ENCODE measurements around the gene WASF2. TPM values are rescaled to one million over a fixed set of nuclear protein-coding genes. Genes with fewer than 3 reads are reported as not detected.

Gene WASF2
- total RNA-seq, 1 experiment from 2014 or later, result 104 TPM

- ChIA-PET CTCF (interaction anchor here (1.0 to 2.6 kb wide), 4 partner anchors 28 to 124 kb away, joined by 3 to 26 read pairs (median 9); no protein-coding TSS in a partner anchor), POLR2A (interaction anchor here (1.3 kb wide), 1 partner anchor 113 kb away, joined by 3 read pairs; no protein-coding TSS in a partner anchor)
- TF ChIP-seq OVOL2 (CRISPR knock-in tag; IDR thresholded peaks at IDR 0.05; ENCODE audit: borderline replicate concordance) (no peak), SMAD4 (CRISPR knock-in tag; IDR thresholded peaks at IDR 0.05) (no peak), ZNF416 (CRISPR knock-in tag; IDR thresholded peaks at IDR 0.05) (no peak), ATF6 (CRISPR knock-in tag; IDR thresholded peaks at IDR 0.05) (no peak), USF1 (CRISPR knock-in tag; IDR thresholded peaks at IDR 0.05) (peak; percentile 93), MYBL2 (CRISPR knock-in tag; IDR thresholded peaks at IDR 0.05) (no peak), CREM (CRISPR knock-in tag; IDR thresholded peaks at IDR 0.05) (no peak), RORB (CRISPR knock-in tag; IDR thresholded peaks at IDR 0.05) (no peak), CDX4 (CRISPR knock-in tag; IDR thresholded peaks at IDR 0.05; ENCODE audit: borderline replicate concordance) (no peak), ZNF317 (CRISPR knock-in tag; IDR thresholded peaks at IDR 0.05; ENCODE audit: borderline replicate concordance, low read depth) (no peak), TEAD4 (CRISPR knock-in tag; IDR thresholded peaks at IDR 0.05) (no peak), MXD4 (CRISPR knock-in tag; IDR thresholded peaks at IDR 0.05; ENCODE audit: borderline replicate concordance) (no peak), KAT7 (CRISPR knock-in tag; IDR thresholded peaks at IDR 0.05; ENCODE audit: borderline replicate concordance) (no peak), ELF4 (CRISPR knock-in tag; IDR thresholded peaks at IDR 0.05; ENCODE audit: low read depth) (no peak), GABPB1 (CRISPR knock-in tag; IDR thresholded peaks at IDR 0.05) (no peak)
- TF ChIP-seq, protein P1, sequence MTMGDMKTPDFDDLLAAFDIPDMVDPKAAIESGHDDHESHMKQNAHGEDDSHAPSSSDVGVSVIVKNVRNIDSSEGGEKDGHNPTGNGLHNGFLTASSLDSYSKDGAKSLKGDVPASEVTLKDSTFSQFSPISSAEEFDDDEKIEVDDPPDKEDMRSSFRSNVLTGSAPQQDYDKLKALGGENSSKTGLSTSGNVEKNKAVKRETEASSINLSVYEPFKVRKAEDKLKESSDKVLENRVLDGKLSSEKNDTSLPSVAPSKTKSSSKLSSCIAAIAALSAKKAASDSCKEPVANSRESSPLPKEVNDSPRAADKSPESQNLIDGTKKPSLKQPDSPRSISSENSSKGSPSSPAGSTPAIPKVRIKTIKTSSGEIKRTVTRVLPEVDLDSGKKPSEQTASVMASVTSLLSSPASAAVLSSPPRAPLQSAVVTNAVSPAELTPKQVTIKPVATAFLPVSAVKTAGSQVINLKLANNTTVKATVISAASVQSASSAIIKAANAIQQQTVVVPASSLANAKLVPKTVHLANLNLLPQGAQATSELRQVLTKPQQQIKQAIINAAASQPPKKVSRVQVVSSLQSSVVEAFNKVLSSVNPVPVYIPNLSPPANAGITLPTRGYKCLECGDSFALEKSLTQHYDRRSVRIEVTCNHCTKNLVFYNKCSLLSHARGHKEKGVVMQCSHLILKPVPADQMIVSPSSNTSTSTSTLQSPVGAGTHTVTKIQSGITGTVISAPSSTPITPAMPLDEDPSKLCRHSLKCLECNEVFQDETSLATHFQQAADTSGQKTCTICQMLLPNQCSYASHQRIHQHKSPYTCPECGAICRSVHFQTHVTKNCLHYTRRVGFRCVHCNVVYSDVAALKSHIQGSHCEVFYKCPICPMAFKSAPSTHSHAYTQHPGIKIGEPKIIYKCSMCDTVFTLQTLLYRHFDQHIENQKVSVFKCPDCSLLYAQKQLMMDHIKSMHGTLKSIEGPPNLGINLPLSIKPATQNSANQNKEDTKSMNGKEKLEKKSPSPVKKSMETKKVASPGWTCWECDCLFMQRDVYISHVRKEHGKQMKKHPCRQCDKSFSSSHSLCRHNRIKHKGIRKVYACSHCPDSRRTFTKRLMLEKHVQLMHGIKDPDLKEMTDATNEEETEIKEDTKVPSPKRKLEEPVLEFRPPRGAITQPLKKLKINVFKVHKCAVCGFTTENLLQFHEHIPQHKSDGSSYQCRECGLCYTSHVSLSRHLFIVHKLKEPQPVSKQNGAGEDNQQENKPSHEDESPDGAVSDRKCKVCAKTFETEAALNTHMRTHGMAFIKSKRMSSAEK (CRISPR knock-in tag; IDR thresholded peaks at IDR 0.05; ENCODE audit: borderline replicate concordance), result no peak
- TF ChIP-seq, protein P2, sequence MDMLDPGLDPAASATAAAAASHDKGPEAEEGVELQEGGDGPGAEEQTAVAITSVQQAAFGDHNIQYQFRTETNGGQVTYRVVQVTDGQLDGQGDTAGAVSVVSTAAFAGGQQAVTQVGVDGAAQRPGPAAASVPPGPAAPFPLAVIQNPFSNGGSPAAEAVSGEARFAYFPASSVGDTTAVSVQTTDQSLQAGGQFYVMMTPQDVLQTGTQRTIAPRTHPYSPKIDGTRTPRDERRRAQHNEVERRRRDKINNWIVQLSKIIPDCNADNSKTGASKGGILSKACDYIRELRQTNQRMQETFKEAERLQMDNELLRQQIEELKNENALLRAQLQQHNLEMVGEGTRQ (CRISPR knock-in tag; IDR thresholded peaks at IDR 0.05), result peak; percentile 94
- TF ChIP-seq, protein P3, sequence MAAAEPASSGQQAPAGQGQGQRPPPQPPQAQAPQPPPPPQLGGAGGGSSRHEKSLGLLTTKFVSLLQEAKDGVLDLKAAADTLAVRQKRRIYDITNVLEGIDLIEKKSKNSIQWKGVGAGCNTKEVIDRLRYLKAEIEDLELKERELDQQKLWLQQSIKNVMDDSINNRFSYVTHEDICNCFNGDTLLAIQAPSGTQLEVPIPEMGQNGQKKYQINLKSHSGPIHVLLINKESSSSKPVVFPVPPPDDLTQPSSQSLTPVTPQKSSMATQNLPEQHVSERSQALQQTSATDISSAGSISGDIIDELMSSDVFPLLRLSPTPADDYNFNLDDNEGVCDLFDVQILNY (CRISPR knock-in tag; IDR thresholded peaks at IDR 0.05), result no peak
- Mint-ChIP-seq H3K9me3 (no peaks in the 10 kb centered on the region), H3K4me1 (peaks cover 54% of the 10 kb centered on the region), H3K36me3 (no peaks in the 10 kb centered on the region), H3K27me3 (ENCODE audit: low read depth) (no peaks in the 10 kb centered on the region; the same call in 1 of the 2 replicates), H3K27ac (peak overlapping the region; percentile 91), H3K4me3 (peak overlapping the region; percentile 79)
- ATAC-seq, result no peak
- no peak for DNase-seq (ENCODE audit: low spot score)
These were observed 39.1 kb upstream of the WASF2 start for GRCh38 chr1:27528818-27529703.

Measured in WTC11 (cell line).